ENCODE data around the gene ADAMTS15. TPM values are rescaled to one million over a fixed set of nuclear protein-coding genes. Genes with fewer than 3 reads are reported as not detected.
"Not testable (repeated sequence)": the region's sequence is repeated elsewhere in the genome, so short reads cannot be mapped to it uniquely, and the experiment has no call there.

ADAMTS15 gene
- total RNA-seq, 6 experiments from 2014 or later = 0.19 to 1.1 (median 0.31) TPM; not detected in 1

GRCh38 chr11:130435671-130436070 lies 12.8 kb upstream of the ADAMTS15 start:
- TF ChIP-seq POLR2A (IDR thresholded peaks at IDR 0.05) = no peak
- TF ChIP-seq, protein P1, sequence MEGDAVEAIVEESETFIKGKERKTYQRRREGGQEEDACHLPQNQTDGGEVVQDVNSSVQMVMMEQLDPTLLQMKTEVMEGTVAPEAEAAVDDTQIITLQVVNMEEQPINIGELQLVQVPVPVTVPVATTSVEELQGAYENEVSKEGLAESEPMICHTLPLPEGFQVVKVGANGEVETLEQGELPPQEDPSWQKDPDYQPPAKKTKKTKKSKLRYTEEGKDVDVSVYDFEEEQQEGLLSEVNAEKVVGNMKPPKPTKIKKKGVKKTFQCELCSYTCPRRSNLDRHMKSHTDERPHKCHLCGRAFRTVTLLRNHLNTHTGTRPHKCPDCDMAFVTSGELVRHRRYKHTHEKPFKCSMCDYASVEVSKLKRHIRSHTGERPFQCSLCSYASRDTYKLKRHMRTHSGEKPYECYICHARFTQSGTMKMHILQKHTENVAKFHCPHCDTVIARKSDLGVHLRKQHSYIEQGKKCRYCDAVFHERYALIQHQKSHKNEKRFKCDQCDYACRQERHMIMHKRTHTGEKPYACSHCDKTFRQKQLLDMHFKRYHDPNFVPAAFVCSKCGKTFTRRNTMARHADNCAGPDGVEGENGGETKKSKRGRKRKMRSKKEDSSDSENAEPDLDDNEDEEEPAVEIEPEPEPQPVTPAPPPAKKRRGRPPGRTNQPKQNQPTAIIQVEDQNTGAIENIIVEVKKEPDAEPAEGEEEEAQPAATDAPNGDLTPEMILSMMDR (IDR thresholded peaks at IDR 0.05) = no peak
- Histone ChIP-seq H3K9me3 (no peaks in the 10 kb centered on the region), H3K4me3 (no peak overlapping the region), H3K27ac (no peak overlapping the region), H3K4me1 (no peaks in the 10 kb centered on the region), H3K27me3 (no peaks in the 10 kb centered on the region), H3K36me3 (no peaks in the 10 kb centered on the region)
- intact Hi-C loops (cut with DNase I) = loop anchor here in 1 of 2 donors (10.0 kb wide), 1 partner anchor 229 kb away; no protein-coding TSS in a partner anchor
- DNase-seq = no peak
- 33% methylated on average over 4 of the region's 4 CpGs for WGBS (ENCODE audit: insufficient coverage, low coverage, low lambda C conversion rate, missing lambda C conversion rate)
- no peak for ATAC-seq

GRCh38 chr11:130436171-130436570 lies 12.3 kb upstream of the ADAMTS15 start:
- Histone ChIP-seq H3K4me1 (no peaks in the 10 kb centered on the region), H3K27me3 (no peaks in the 10 kb centered on the region), H3K4me3 (no peak overlapping the region), H3K9me3 (no peaks in the 10 kb centered on the region), H3K36me3 (no peaks in the 10 kb centered on the region), H3K27ac (no peak overlapping the region)
- no peak for TF ChIP-seq POLR2A (IDR thresholded peaks at IDR 0.05)
- TF ChIP-seq, protein P1 (IDR thresholded peaks at IDR 0.05) = no peak
- intact Hi-C loops (cut with DNase I) = loop anchor here in 1 of 2 donors (10.0 kb wide), 1 partner anchor 229 kb away; no protein-coding TSS in a partner anchor
- WGBS (ENCODE audit: insufficient coverage, low coverage, low lambda C conversion rate, missing lambda C conversion rate) = 44% methylated on average over 3 of the region's 3 CpGs
- ATAC-seq = no peak
- DNase-seq = no peak

GRCh38 chr11:130437848-130438247 lies 10.6 kb upstream of the ADAMTS15 start:
- ATAC-seq = no peak
- no peak overlapping the region for H3K27ac ChIP-seq
- no peaks in the 10 kb centered on the region for H3K27me3 ChIP-seq
- TF ChIP-seq, protein P1 (IDR thresholded peaks at IDR 0.05) = no peak
- TF ChIP-seq POLR2A (IDR thresholded peaks at IDR 0.05) = no peak
- intact Hi-C loops (cut with DNase I) = loop anchor here in 1 of 2 donors (10.0 kb wide), 1 partner anchor 227 kb away; no protein-coding TSS in a partner anchor
- no peaks in the 10 kb centered on the region for H3K4me1 ChIP-seq
- WGBS (ENCODE audit: insufficient coverage, low coverage, low lambda C conversion rate, missing lambda C conversion rate) = 72% methylated on average over 4 of the region's 7 CpGs
- no peak overlapping the region for H3K4me3 ChIP-seq
- DNase-seq = no peak
- no peaks in the 10 kb centered on the region for H3K9me3 ChIP-seq
- no peaks in the 10 kb centered on the region for H3K36me3 ChIP-seq

- 86% methylated on average over 7 of the region's 10 CpGs for WGBS (ENCODE audit: insufficient coverage, low coverage, low lambda C conversion rate, missing lambda C conversion rate)
- intact Hi-C loops (cut with DNase I) = loop anchor here in 1 of 2 donors (10.0 kb wide), 1 partner anchor 226 kb away; no protein-coding TSS in a partner anchor
- not testable (repeated sequence) for H3K9me3 ChIP-seq, H3K27me3 ChIP-seq, H3K36me3 ChIP-seq, H3K4me3 ChIP-seq, H3K27ac ChIP-seq, H3K4me1 ChIP-seq, ATAC-seq, DNase-seq
Measured at GRCh38 chr11:130438401-130439159, 9.9 kb upstream of the ADAMTS15 start.

GRCh38 chr11:130439160-130439519 lies 9.3 kb upstream of the ADAMTS15 start:
- no peaks in the 10 kb centered on the region for H3K36me3 ChIP-seq
- no peak for ATAC-seq
- H3K27me3 ChIP-seq = no peaks in the 10 kb centered on the region
- no peak overlapping the region for H3K4me3 ChIP-seq
- no peak overlapping the region for H3K27ac ChIP-seq
- no peak for DNase-seq
- intact Hi-C loops (cut with DNase I) = loop anchor here in 1 of 2 donors (10.0 kb wide), 1 partner anchor 226 kb away; no protein-coding TSS in a partner anchor
- H3K9me3 ChIP-seq = no peaks in the 10 kb centered on the region
- H3K4me1 ChIP-seq = no peaks in the 10 kb centered on the region
- TF ChIP-seq POLR2A (IDR thresholded peaks at IDR 0.05) = no peak
- TF ChIP-seq, protein P1 (IDR thresholded peaks at IDR 0.05) = no peak
- WGBS (ENCODE audit: insufficient coverage, low coverage, low lambda C conversion rate, missing lambda C conversion rate) = 95% methylated on average over 4 of the region's 4 CpGs
